ENCODE data around the gene TAGLN2. TPM values are rescaled to one million over a fixed set of nuclear protein-coding genes. Genes with fewer than 3 reads are reported as not detected.

Gene TAGLN2
- total RNA-seq, 1 experiment from 2014 or later: 464 TPM

GRCh38 chr1:159938211-159938852 lies 13.0 kb upstream of the TAGLN2 start:
- Mint-ChIP-seq H3K4me3 (ENCODE audit: unreplicated experiment) (no peak overlapping the region), H3K27me3 (ENCODE audit: insufficient read depth, unreplicated experiment) (no peaks in the 10 kb centered on the region), H3K4me1 (ENCODE audit: insufficient read depth, unreplicated experiment) (peaks cover 15% of the 10 kb centered on the region), H3K9me3 (ENCODE audit: unreplicated experiment) (no peaks in the 10 kb centered on the region), H3K27ac (ENCODE audit: low read depth, unreplicated experiment) (peak overlapping the region; percentile 13), H3K36me3 (ENCODE audit: insufficient read depth, unreplicated experiment) (no peaks in the 10 kb centered on the region)
- no peak for TF ChIP-seq CTCF (IDR thresholded peaks at IDR 0.05; ENCODE audit: unreplicated experiment)
- no peak for DNase-seq (ENCODE audit: unreplicated experiment)
- intact Hi-C loops (cut with micrococcal nuclease): loop anchor here (10.0 kb wide), 2 partner anchors 136 to 436 kb away; partner anchors contain the start of gene KCNJ10
- no TSS peak for BruUV-seq (replicated peaks)
- CTCF ChIA-PET: interaction anchor here (0.6 to 52.4 kb wide), 21 partner anchors 12 to 777 kb away, joined by 3 to 1675 read pairs (median 5); partner anchors contain the start of genes KCNJ9, SLAMF9 and TAGLN2
- POLR2A ChIA-PET: interaction anchor here (0.7 to 4.4 kb wide), 9 partner anchors 10 to 94 kb away, joined by 3 to 38 read pairs (median 4); partner anchors contain the start of gene TAGLN2

DNA sequence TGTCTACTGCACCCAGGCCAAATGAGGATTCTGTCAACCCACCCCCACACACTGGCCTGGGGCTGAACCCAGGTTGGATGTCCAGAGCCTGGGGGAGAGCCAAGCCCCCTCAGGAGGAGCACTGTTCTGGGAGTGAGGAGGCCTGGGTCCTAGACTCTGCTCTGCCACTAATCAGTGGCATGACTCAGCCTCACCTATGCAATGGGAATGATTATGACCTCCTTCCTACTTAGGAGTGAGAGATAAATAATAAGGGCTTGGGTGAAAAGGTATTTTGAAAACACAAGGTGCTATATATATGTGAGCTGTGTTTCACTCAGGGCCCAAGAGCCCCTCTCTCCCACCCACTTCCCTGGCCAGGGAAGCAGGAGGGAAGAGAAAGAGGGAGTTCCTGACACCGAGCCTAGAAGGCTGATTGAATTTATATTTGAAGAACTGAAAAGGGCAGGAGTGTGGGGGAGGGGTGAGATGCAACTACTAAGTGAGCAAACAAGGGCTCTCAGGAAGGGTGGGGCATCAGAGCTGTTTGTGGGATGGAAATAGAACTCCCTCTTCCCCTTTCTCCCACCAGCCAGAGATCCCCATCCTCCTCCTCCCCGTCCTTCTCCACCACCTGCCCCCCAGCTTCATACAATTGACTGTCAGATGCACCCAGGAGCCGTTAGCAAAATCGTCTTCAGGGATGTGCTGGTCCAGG lies 11.9 kb upstream of the TAGLN2 start:
- Mint-ChIP-seq H3K9me3 (ENCODE audit: unreplicated experiment) (no peaks in the 10 kb centered on the region), H3K27me3 (ENCODE audit: insufficient read depth, unreplicated experiment) (no peaks in the 10 kb centered on the region), H3K36me3 (ENCODE audit: insufficient read depth, unreplicated experiment) (no peaks in the 10 kb centered on the region), H3K4me3 (ENCODE audit: unreplicated experiment) (no peak overlapping the region), H3K4me1 (ENCODE audit: insufficient read depth, unreplicated experiment) (peaks cover 22% of the 10 kb centered on the region), H3K27ac (ENCODE audit: low read depth, unreplicated experiment) (no peak overlapping the region)
- no peak for TF ChIP-seq CTCF (IDR thresholded peaks at IDR 0.05; ENCODE audit: unreplicated experiment)
- BruUV-seq (replicated peaks): no TSS peak
- CTCF ChIA-PET: interaction anchor here (0.6 to 52.4 kb wide), 26 partner anchors 9 to 590 kb away, joined by 3 to 1675 read pairs (median 6); partner anchors contain the start of genes IGSF9, SLAMF9 and TAGLN2
- intact Hi-C loops (cut with micrococcal nuclease): loop anchor here (2.0 to 10.0 kb wide), 3 partner anchors 44 to 438 kb away; partner anchors contain the start of gene KCNJ10
- DNase-seq (ENCODE audit: unreplicated experiment): no peak
- POLR2A ChIA-PET: interaction anchor here (1.0 to 4.4 kb wide), 6 partner anchors 12 to 94 kb away, joined by 3 to 38 read pairs (median 5); partner anchors contain the start of gene TAGLN2

DNA sequence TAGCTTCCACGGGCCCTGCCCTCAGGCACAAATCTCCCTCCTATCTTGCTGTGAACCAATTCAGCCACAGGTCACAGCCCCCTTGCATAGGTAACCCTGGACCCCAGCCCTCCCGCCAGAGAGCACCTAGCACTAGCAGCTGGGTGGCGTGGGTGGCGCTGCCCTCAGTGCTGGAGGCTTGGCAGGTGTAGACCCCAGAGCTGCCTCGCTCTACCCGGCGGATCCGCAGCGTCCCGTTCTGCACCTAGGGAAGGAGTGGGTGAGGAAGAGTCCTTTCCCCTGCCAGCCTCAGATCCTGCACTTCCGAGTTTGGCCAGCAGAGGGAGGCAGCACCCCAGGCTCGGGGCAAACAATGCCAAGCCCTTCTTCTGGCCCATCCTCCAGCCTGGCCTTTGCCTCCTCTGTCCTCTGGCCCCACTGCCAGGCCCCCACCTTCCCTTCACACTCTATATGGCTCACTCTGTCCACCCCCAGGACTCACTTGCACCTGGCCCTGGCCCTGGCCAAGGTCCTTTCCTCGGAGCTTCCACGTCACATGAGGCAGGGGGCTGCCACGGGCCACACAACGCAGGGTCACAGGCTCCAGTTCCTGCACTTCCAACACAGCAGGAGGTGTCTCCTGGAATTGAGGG lies 11.1 kb upstream of the TAGLN2 start:
- Mint-ChIP-seq H3K36me3 (ENCODE audit: insufficient read depth, unreplicated experiment) (no peaks in the 10 kb centered on the region), H3K4me1 (ENCODE audit: insufficient read depth, unreplicated experiment) (peaks cover 22% of the 10 kb centered on the region), H3K27me3 (ENCODE audit: insufficient read depth, unreplicated experiment) (no peaks in the 10 kb centered on the region), H3K9me3 (ENCODE audit: unreplicated experiment) (no peaks in the 10 kb centered on the region), H3K27ac (ENCODE audit: low read depth, unreplicated experiment) (no peak overlapping the region), H3K4me3 (ENCODE audit: unreplicated experiment) (no peak overlapping the region)
- DNase-seq (ENCODE audit: unreplicated experiment): peak; percentile 85
- intact Hi-C loops (cut with micrococcal nuclease): loop anchor here (1.0 to 10.0 kb wide), 5 partner anchors 44 to 438 kb away; partner anchors contain the start of gene KCNJ10
- ChIA-PET POLR2A (interaction anchor here (1.0 to 4.4 kb wide), 3 partner anchors 62 to 70 kb away, joined by 3 to 38 read pairs (median 9); no protein-coding TSS in a partner anchor), CTCF (interaction anchor here (0.6 to 52.4 kb wide), 36 partner anchors 10 to 743 kb away, joined by 3 to 1675 read pairs (median 6); partner anchors contain the start of genes IGSF9, PIGM and TAGLN2)
- peak; percentile 100 for TF ChIP-seq CTCF (IDR thresholded peaks at IDR 0.05; ENCODE audit: unreplicated experiment)
- BruUV-seq (replicated peaks): no TSS peak
